ENCODE data around the gene NDUFS8. TPM values are rescaled to one million over a fixed set of nuclear protein-coding genes. Genes with fewer than 3 reads are reported as not detected.

The NDUFS8 gene
- total RNA-seq, 3 donors from 2014 or later (not counting 1 experiment from before 2014, with no cell fraction given): 84.5 to 95.2 (median 90.7) TPM

- Mint-ChIP-seq H3K9me3 (no peaks in the 10 kb centered on the region), H3K4me1 (peaks cover 36 to 50% of the 10 kb centered on the region in 2 donors), H3K27ac (no peak overlapping the region), H3K27me3 (ENCODE audit: low read depth in 2 of 2) (no peaks in the 10 kb centered on the region), H3K4me3 (no peak overlapping the region), H3K36me3 (no peaks in the 10 kb centered on the region)
- H3K4me3 ChIP-seq (ENCODE audit: low read length): no peak overlapping the region
- 96% methylated on average over 29 of the region's 29 CpGs for WGBS (ENCODE audit: insufficient coverage)
- peaks cover 66% of the 10 kb centered on the region for H3K4me1 ChIP-seq (ENCODE audit: control insufficient read depth, insufficient read depth, low read length)
- intact Hi-C loops (cut with micrococcal nuclease): no loop called here
- peaks cover 15% of the 10 kb centered on the region for H3K36me3 ChIP-seq (ENCODE audit: control insufficient read depth, insufficient read depth, low read length)
- TF ChIP-seq CTCF (IDR thresholded peaks at IDR 0.05): no peak
- H3K9me3 ChIP-seq (ENCODE audit: control insufficient read depth, insufficient read depth, low read length): no peaks in the 10 kb centered on the region
- H3K27ac ChIP-seq (ENCODE audit: low read length): no peak overlapping the region
- no peak for ATAC-seq
- no peak for DNase-seq
- no peaks in the 10 kb centered on the region for H3K27me3 ChIP-seq (ENCODE audit: control insufficient read depth, insufficient read depth, low read length)
Observed at GRCh38 chr11:68032997-68033707, 2.7 kb downstream of the NDUFS8 start.

- Histone ChIP-seq H3K4me1 (ENCODE audit: control insufficient read depth, insufficient read depth, low read length) (peaks cover 71% of the 10 kb centered on the region), H3K4me3 (ENCODE audit: low read length) (no peak overlapping the region), H3K9me3 (ENCODE audit: control insufficient read depth, insufficient read depth, low read length) (no peaks in the 10 kb centered on the region), H3K36me3 (ENCODE audit: control insufficient read depth, insufficient read depth, low read length) (peaks cover 15% of the 10 kb centered on the region), H3K27me3 (ENCODE audit: control insufficient read depth, insufficient read depth, low read length) (no peaks in the 10 kb centered on the region), H3K27ac (ENCODE audit: low read length) (no peak overlapping the region)
- no peaks in the 10 kb centered on the region for H3K9me3 Mint-ChIP-seq
- no peaks in the 10 kb centered on the region for H3K36me3 Mint-ChIP-seq
- no peak for TF ChIP-seq CTCF (IDR thresholded peaks at IDR 0.05)
- H3K4me1 Mint-ChIP-seq: peaks cover 36 to 50% of the 10 kb centered on the region in 2 donors
- ATAC-seq (no peak), DNase-seq (no peak)
- no peaks in the 10 kb centered on the region for H3K27me3 Mint-ChIP-seq (ENCODE audit: low read depth in 2 of 2)
- H3K4me3 Mint-ChIP-seq: no peak overlapping the region
- intact Hi-C loops (cut with micrococcal nuclease): no loop called here
- WGBS (ENCODE audit: insufficient coverage): 99% methylated on average over 12 of the region's 12 CpGs
- peak overlapping the region in 1 of 2 donors; percentile 97 for H3K27ac Mint-ChIP-seq
Observed at GRCh38 chr11:68033708-68034045, 3.2 kb downstream of the NDUFS8 start.

GRCh38 chr11:68035266-68035876, 4.9 kb downstream of the NDUFS8 start:
- H3K27ac ChIP-seq (ENCODE audit: low read length): peak overlapping the region; percentile 94
- no peaks in the 10 kb centered on the region for H3K27me3 ChIP-seq (ENCODE audit: control insufficient read depth, insufficient read depth, low read length)
- Mint-ChIP-seq H3K27me3 (ENCODE audit: low read depth in 2 of 2) (no peaks in the 10 kb centered on the region), H3K4me1 (peaks cover 41 to 47% of the 10 kb centered on the region in 2 donors), H3K9me3 (no peaks in the 10 kb centered on the region), H3K36me3 (no peaks in the 10 kb centered on the region), H3K27ac (peak overlapping the region; percentile 97 to 99), H3K4me3 (peak overlapping the region; percentile 17)
- ATAC-seq (no peak), DNase-seq (no peak)
- H3K36me3 ChIP-seq (ENCODE audit: control insufficient read depth, insufficient read depth, low read length): peaks cover 15% of the 10 kb centered on the region
- intact Hi-C loops (cut with micrococcal nuclease): no loop called here
- WGBS (ENCODE audit: insufficient coverage): 95% methylated on average over 13 of the region's 13 CpGs
- peaks cover 78% of the 10 kb centered on the region for H3K4me1 ChIP-seq (ENCODE audit: control insufficient read depth, insufficient read depth, low read length)
- H3K9me3 ChIP-seq (ENCODE audit: control insufficient read depth, insufficient read depth, low read length): no peaks in the 10 kb centered on the region
- no peak overlapping the region for H3K4me3 ChIP-seq (ENCODE audit: low read length)
- TF ChIP-seq CTCF (IDR thresholded peaks at IDR 0.05): no peak
